Measurements from ENCODE around the gene SGIP1.
"Not testable (repeated sequence)": the region's sequence is repeated elsewhere in the genome, so short reads cannot be mapped to it uniquely, and the experiment has no call there.

SGIP1 gene

DNA sequence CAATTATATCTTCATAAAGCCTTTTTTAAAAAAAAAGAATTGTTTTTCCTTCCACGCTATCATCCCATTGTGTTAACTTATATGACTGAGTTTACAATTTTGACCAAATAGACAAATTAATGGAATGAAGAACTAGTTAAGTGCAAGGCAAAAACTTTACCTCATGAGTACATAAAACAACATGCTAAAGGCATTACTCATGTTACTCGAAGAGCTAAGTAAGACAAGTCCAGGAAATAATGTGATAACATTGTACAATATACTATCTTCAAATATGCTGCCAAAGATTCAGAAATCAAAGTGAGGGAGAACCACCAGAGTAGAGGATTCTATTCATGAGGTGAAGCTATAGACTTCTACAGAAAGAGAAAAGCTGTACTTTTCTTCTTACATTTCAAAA is 194.1 kb downstream of the SGIP1 start:
- DNase-seq (ENCODE audit: insufficient read length, low spot score) (no peak), FAIRE-seq (no peak)
- no peak for TF ChIP-seq TAF1 (IDR thresholded peaks at IDR 0.05; ENCODE audit: low read depth, low read length)
- TF ChIP-seq POU2F2 (IDR thresholded peaks at IDR 0.05; ENCODE audit: low read depth, low read length), result no peak
- TF ChIP-seq POLR2AphosphoS5 (IDR thresholded peaks at IDR 0.05; ENCODE audit: low read depth, low read length), result no peak

DNA sequence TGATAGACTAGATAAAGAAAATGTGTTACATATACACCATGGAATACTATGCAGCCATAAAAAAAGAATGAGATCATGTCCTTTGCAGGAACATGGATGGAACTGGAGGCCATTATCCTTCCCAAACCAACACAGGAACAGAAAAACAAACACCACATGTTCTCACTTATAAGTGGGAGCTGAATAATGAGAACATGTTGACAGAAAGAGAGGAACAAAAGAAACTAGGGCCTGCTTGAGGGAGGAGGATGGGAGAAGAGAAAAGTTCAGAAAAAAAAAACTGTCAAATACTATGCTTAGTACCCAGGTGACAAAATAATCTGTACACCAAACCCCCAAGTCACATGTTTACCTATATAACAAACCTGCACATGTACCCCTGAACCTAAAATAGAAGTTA is 194.8 kb downstream of the SGIP1 start:
- not testable (repeated sequence) for FAIRE-seq; DNase-seq (ENCODE audit: insufficient read length, low spot score)

DNA sequence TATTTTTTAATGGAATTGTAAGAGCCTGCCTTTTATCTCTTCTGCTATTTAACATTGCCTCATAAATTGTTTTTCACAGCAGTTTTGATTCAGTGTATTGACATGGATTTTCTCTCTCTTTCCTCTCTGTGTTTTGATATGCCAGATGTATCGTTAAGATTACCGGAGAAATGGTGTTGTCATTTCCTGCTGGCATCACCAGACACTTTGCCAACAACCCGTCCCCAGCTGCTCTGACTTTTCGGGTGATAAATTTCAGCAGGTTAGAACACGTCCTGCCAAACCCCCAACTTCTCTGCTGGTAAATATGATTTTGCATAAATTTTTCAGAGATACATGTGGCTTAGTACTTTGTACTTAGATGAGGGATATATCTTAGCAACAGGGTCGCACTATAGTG is 195.2 kb downstream of the SGIP1 start:
- DNase-seq (ENCODE audit: insufficient read length, low spot score), result no peak
- no peak for FAIRE-seq
- TF ChIP-seq PAX5 (IDR thresholded peaks at IDR 0.05; ENCODE audit: insufficient read depth, low read length, severe bottlenecking), result no peak
- TF ChIP-seq TAF1 (IDR thresholded peaks at IDR 0.05; ENCODE audit: low read depth, low read length), result no peak
- no peak for TF ChIP-seq POLR2A (IDR thresholded peaks at IDR 0.05; ENCODE audit: low read depth, low read length)
- no peak for TF ChIP-seq SPI1 (IDR thresholded peaks at IDR 0.05; ENCODE audit: low read depth, low read length)

GRCh38 chr1:66729523-66729922 is 195.6 kb downstream of the SGIP1 start:
- DNase-seq (ENCODE audit: insufficient read length, low spot score) (no peak), FAIRE-seq (no peak)
- no peak for TF ChIP-seq PAX5 (IDR thresholded peaks at IDR 0.05; ENCODE audit: insufficient read depth, low read length, severe bottlenecking)
- no peak for TF ChIP-seq SPI1 (IDR thresholded peaks at IDR 0.05; ENCODE audit: low read depth, low read length)
- TF ChIP-seq TAF1 (IDR thresholded peaks at IDR 0.05; ENCODE audit: low read depth, low read length), result no peak
- TF ChIP-seq POU2F2 (IDR thresholded peaks at IDR 0.05; ENCODE audit: low read depth, low read length), result no peak
- TF ChIP-seq POLR2A (IDR thresholded peaks at IDR 0.05; ENCODE audit: low read depth, low read length), result no peak
- no peak for TF ChIP-seq POLR2AphosphoS5 (IDR thresholded peaks at IDR 0.05; ENCODE audit: low read depth, low read length)

DNA sequence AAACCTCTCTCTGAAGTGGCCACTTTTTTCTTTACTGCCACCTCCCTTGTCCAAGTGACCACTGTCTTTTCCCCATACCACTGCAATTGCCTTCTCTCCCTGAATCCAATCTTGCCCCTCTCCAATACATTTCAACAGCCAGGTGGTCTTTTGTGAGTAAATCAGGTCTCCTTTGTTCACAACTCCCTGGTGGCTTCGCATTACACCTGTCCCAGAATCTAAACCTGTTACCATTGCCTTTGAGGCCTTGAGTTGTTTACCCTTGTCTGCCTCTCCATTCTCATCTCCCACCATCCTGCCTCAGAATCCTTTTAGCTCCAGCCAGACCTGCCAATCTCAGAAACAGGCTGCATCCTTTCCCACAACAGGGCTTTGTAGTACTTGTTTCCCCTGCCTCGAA is 196.5 kb downstream of the SGIP1 start:
- FAIRE-seq (no peak), DNase-seq (ENCODE audit: insufficient read length, low spot score) (no peak)

DNA sequence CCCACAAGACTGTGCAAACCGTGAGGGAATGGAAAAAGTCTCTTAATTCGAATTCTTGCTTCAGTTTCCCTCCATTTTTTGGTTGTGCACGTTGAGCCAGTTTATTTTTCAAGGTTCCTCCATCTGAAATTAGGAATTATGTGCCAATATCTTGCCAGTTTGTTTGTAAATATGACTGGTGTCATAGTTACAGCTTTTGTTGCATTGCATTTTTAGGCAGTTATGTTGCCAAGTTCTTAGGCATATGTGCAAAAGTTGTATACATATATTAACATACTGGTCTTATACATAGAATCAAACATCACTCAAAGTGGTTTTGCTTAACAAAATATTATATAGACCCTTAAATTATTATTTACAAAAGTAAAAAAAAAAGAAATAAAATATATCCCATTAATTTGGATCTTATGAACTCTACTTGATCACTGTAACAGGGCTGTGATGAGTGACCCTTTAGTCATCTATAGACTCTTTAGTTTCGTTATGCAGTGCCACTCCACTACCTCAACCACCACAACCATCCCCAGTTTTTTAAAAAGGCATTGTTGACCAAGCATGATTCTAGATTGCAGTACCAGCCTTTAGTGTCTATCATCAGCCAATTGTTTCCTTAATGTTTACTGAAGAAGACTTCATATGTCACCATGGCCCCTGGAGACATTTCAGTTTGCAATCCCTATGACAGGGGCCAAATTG is 197.4 kb downstream of the SGIP1 start:
- DNase-seq (ENCODE audit: insufficient read length, low spot score) (no peak), FAIRE-seq (no peak)
- no peak for TF ChIP-seq PAX5 (IDR thresholded peaks at IDR 0.05; ENCODE audit: insufficient read depth, low read length, severe bottlenecking)
- no peak for TF ChIP-seq POLR2A (IDR thresholded peaks at IDR 0.05; ENCODE audit: low read depth, low read length)
- no peak for TF ChIP-seq TAF1 (IDR thresholded peaks at IDR 0.05; ENCODE audit: low read depth, low read length)
- no peak for TF ChIP-seq SPI1 (IDR thresholded peaks at IDR 0.05; ENCODE audit: low read depth, low read length)
- no peak for TF ChIP-seq POU2F2 (IDR thresholded peaks at IDR 0.05; ENCODE audit: low read depth, low read length)
- no peak for TF ChIP-seq POLR2AphosphoS5 (IDR thresholded peaks at IDR 0.05; ENCODE audit: low read depth, low read length)

More for the DNA sequence above, 196.5 kb downstream of the SGIP1 start:
- TF ChIP-seq PAX5 (IDR thresholded peaks at IDR 0.05; ENCODE audit: insufficient read depth, low read length, severe bottlenecking) (no peak), POLR2A (IDR thresholded peaks at IDR 0.05; ENCODE audit: low read depth, low read length) (no peak), POLR2AphosphoS5 (IDR thresholded peaks at IDR 0.05; ENCODE audit: low read depth, low read length) (no peak), SPI1 (IDR thresholded peaks at IDR 0.05; ENCODE audit: low read depth, low read length) (no peak), POU2F2 (IDR thresholded peaks at IDR 0.05; ENCODE audit: low read depth, low read length) (no peak), TAF1 (IDR thresholded peaks at IDR 0.05; ENCODE audit: low read depth, low read length) (no peak)

- DNase-seq (ENCODE audit: insufficient read length, low spot score), result no peak
- no peak for TF ChIP-seq POU2F2 (IDR thresholded peaks at IDR 0.05; ENCODE audit: low read depth, low read length)
- FAIRE-seq, result peak; percentile 41
Measured at GRCh38 chr1:66732407-66733166, 198.6 kb downstream of the SGIP1 start.

GRCh38 chr1:66733348-66734017 is 199.5 kb downstream of the SGIP1 start:
- no peak for FAIRE-seq
- DNase-seq (ENCODE audit: insufficient read length, low spot score), result no peak
- TF ChIP-seq TAF1 (IDR thresholded peaks at IDR 0.05; ENCODE audit: low read depth, low read length) (no peak), POLR2AphosphoS5 (IDR thresholded peaks at IDR 0.05; ENCODE audit: low read depth, low read length) (no peak), SPI1 (IDR thresholded peaks at IDR 0.05; ENCODE audit: low read depth, low read length) (no peak), POU2F2 (IDR thresholded peaks at IDR 0.05; ENCODE audit: low read depth, low read length) (no peak), POLR2A (IDR thresholded peaks at IDR 0.05; ENCODE audit: low read depth, low read length) (no peak), PAX5 (IDR thresholded peaks at IDR 0.05; ENCODE audit: insufficient read depth, low read length, severe bottlenecking) (no peak)

GRCh38 chr1:66734531-66734930 is 200.6 kb downstream of the SGIP1 start:
- not testable (repeated sequence) for DNase-seq (ENCODE audit: insufficient read length, low spot score); FAIRE-seq

- DNase-seq (ENCODE audit: insufficient read length, low spot score) (no peak), FAIRE-seq (no peak)
- no peak for TF ChIP-seq SPI1 (IDR thresholded peaks at IDR 0.05; ENCODE audit: low read depth, low read length)
- no peak for TF ChIP-seq POLR2A (IDR thresholded peaks at IDR 0.05; ENCODE audit: low read depth, low read length)
- TF ChIP-seq POLR2AphosphoS5 (IDR thresholded peaks at IDR 0.05; ENCODE audit: low read depth, low read length), result no peak
- TF ChIP-seq PAX5 (IDR thresholded peaks at IDR 0.05; ENCODE audit: insufficient read depth, low read length, severe bottlenecking), result no peak
- TF ChIP-seq POU2F2 (IDR thresholded peaks at IDR 0.05; ENCODE audit: low read depth, low read length), result no peak
- TF ChIP-seq TAF1 (IDR thresholded peaks at IDR 0.05; ENCODE audit: low read depth, low read length), result no peak
Measured at GRCh38 chr1:66737836-66738235, 203.9 kb downstream of the SGIP1 start.
